Stimulated activated CD4-positive, alpha-beta T cell treated with anti-CD3 and anti-CD28 coated beads, Interleukin-4, amount 100 ng/mL, for 24 hours (primary cell): Measurements from ENCODE around the gene FOXD1.
A peak's percentile ranks its signal among the peaks of the same experiment; 100 is the strongest.
"Not testable (repeated sequence)": the region's sequence is repeated elsewhere in the genome, so short reads cannot be mapped to it uniquely, and the experiment has no call there.

Experiments used
- DNase-seq: peaks from one replicate; pipeline ENCODE4 v3.0.0-alpha.2; 2020

Gene FOXD1

DNA sequence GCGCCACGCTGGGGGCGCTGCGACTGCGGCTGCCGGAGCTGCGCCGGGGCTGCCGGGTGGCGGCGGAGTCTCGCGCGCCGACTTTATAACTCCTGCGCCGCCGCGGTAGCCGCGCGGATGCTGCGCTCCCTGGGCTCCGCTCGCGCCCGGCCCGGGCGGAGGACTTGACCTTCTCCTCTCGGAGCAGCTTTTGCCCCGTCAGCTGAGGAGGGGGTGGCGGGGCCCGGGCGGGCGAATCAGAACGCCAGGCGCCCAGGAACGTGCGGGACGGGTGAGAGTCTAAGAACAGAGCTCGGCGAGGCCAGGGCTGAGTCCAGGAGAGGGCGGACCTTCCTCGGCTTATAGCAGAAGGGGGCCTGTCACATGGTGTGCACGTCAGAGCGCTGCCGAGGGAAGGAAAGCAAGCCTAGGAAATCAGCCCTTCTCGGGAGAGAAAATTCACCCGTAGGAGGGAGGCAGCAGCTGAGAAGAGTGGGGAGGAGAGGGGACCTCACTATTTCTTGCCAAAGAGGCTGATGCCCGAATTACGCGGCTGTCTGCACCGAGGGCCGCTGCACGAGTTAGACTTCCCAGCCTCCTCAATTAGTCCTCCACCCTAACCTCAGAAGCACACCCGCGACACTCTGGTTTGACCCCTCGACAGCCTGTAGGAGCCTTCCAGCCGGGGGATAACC is at the start of gene FOXD1:
FOXD1 (minus strand) TSS at position 315 of the 674 bp plus-strand sequence. CDS start 415 bp downstream, outside the sequence.
- peak; percentile 38 for DNase-seq

DNA sequence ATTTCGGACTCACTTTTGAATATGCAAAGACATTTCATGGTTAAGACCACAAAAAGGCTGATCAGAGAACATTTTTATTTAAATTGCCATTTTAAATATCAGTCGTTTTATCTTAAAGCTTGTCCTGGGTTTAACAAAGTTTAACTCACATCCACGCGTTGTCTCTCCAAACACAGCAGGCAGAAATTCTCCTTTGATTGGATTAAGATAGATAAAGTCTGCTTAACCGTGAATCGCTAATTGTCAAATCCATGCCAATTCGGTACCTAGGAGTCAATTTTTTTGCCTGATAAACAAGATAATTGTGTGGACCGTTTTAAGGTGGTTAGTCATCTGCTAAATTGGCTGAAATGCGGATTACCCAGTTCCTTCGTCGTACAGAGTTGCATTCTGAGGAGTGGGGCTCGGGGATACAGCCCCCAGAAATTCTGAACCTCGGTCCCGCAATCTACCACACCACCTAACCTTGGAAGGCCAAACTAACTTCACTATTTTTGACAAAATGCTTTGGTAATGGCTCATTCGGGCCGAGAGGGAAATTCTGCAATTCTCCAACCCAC is 49.0 kb upstream of the FOXD1 start:
- no peak for DNase-seq

DNA sequence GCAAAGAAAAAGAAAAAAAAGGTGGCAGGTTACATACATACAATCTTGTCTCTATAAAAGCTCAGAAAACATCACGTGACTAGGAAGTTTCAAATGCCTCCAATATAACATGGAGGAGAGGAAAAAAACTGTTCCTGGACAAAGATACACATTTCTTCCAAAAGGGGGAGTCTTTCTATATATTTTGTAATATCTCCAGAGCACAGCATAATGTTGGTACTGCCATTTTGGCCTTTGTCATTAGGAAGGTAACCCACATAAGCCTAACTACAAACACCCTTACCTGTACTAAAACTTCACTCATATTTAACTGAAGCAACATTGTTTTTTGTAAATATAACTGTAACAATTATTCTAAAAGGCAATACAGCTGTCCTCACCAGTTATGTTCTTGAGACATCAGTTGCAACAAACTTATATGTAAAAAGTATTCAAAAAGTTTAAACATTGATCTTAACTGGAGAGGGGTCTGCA is 48.4 kb upstream of the FOXD1 start:
- DNase-seq: no peak

DNA sequence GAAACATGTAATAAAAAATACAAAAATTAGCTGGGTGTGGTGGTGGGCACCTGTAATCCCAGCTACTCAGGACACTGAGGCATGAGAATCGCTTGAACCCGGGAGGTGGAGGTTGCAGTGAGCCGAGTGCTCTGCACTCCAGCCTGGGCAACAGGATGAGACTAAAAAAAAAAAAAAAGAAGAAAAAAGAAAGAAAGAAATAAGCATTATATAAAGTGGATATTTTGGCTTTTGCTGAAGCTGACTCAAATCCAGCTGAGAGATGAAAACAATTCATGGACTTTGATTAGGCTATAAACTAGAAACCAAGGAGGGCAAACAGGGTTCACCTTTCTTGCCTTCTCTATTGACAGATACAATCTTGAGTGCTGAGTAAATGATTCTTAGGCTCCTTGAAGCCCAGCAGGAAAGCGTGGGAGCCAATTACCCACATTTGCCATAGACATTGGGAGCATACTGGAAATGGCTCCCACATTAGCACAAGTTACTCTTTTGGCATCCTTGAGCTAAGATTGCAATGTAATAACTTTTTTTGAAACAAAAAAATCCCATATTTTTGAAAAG is 47.3 kb upstream of the FOXD1 start:
- DNase-seq: no peak

DNA sequence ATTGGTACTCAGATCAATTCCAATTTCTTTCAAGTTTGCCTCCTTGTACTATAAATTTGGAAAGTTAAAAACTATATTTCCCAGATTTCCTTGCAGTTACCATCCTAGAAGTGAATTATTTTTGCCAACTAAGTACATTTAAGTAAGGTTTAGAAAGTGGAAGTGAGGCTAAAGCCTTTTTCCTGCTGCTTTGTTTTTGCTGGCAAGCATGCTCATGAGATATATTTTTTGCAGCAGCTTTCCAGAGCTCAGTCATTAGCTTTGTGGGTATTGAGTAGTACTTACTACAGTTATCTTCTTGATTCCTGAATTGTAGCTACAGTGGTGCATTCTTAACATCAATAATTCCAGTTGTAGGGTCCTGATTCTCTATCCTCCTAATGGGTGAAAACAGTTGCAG is 46.1 kb upstream of the FOXD1 start:
- no peak for DNase-seq

DNA sequence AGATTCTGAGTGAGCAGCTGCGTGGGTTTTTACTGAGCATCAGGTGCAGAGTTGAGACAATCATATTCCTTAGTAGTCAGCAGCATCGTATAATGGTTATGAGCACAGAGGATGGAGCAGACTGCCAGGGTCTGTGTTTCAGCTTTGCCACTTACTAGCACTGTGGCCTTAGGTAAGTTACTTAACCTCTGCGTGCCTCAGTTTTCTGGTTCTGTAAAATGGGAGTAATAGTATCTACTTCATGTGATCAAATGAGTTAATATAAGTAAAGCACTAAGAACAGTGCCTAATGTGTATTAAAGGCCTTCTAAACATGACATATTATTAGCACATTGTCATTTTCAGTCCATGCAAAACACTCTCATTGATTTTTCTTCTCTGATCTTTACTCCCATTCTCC is 44.8 kb upstream of the FOXD1 start:
- no peak for DNase-seq

DNA sequence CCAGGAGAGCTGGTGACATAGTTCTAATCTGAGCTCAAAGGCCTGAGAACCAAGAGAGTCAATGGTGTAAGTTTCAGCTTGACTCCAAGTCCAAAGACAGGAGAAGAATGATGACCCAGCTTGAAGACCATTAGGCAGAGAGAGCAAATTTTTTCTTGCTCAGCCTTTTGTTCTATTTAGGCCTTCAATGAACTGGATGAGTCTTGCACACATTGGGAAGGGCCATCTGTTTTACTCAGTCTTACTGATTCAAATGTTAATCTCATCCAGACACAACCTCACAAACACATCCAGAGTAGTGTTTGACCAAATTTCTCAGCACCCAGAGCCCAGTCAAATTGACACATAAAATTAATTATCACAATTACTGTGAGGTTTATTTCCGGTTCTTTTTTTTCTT is 42.6 kb upstream of the FOXD1 start:
- DNase-seq: no peak

DNA sequence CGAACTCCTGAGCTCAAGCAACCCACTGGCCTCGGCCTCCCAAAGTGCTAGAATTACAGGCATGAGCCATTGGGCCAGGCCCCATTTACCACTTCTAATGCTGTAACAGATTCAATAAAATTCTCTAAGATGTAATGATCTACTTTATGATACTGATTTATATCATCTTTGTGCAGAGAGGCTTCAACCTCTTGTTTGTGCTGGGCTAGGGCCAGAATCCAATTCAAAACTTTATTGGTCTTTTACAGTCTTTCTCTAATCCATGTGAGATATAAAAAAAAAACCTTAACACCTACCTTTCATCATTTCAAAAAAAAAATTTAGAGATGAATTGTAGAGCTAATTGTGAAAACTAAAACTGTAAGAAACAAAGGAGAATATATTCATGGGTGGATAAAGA is 41.5 kb upstream of the FOXD1 start:
- no peak for DNase-seq

DNA sequence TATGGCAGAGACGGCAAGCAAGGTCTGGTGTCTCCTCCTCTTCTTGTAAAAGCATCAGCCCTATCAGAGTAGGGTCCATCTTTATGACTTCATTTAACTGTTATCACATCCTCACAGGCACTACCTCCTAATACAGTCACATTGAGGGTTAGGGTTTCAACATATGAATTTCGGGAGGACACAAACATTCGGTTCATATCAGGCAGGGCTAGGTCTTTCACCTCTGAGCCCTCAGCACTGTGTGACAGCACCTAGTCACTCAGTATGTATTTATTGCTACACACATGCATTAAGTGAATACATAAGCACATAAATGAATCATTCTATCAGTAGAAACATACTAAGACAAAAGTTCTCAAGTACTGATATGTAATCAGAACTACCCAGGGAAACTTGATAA is 40.2 kb upstream of the FOXD1 start:
- DNase-seq: no peak

DNA sequence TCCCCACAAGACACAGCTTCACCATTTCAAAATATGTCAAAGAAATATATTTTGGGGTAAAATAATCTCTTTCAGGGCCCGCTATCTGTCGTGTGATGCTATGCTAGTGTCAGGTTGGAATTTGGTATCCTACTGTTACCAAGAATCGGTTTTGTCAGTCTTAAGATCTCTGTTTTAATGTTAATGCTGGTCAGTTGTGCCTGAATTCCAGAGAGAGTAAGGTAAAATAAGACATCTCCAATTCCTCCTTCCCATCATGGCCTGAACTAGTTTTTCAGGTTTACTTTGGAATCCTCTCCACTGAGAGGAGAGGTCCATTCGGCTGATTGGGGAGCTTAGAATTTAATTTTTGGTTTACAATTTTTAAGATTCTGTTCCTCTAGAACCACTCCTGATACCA is 39.2 kb upstream of the FOXD1 start:
- no peak for DNase-seq

DNA sequence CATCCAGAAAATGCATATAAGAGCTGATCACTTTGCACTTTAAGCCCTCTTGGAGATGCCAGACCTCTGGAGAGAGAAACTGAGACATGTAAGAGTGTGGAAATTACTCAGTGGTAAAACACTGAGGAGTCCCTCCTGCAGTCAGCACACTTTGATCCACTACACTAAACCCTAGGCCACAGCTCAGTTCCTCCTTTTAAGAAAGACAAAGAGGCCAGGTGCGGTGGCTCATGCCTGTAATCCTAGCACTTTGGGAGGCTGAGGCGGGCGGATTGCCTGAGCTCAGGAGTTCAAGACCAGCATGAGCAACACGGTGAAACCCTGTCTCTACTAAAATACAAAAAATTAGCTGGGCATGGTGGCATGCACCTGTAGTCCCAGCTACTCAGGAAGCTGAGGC is 38.7 kb upstream of the FOXD1 start:
- DNase-seq: not testable (repeated sequence)

DNA sequence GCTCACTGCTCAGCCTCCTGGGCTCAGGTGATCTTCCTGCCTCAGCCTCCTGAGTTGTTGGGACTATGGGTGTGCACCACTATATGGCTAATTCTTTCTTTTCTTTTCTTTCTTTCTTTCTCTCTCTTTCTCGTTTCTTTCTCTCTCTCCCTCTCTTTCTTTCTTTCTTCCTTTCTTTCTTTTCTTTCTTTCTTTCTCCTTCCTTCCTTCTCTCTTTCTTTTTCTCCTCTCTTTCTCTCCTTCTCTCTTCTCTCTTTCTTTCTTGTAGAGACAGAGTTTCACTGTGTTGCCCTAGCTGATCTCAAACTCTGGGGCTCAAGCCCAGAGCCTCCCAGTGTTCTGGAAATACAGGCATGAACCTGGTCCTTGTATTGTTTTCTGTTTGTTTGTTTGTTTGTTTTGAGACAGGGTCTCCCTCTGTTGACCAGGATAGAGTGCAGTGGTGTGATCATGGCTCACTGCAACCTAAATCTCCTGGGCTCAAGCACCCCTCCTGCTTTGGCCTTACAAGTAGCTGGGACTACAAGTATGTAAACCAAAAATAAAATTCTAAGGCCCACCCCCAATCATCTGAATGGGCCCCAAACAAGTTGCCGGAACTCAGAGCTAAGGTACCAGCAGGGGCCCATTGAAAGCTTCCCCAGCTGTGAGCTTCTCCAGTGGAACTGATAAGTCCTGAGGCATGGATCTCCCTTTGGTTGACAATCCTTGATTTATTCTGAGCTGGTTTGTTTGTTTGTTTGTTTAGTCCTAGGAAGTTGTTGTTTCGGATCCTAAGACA is 37.7 kb upstream of the FOXD1 start:
- DNase-seq: no peak

DNA sequence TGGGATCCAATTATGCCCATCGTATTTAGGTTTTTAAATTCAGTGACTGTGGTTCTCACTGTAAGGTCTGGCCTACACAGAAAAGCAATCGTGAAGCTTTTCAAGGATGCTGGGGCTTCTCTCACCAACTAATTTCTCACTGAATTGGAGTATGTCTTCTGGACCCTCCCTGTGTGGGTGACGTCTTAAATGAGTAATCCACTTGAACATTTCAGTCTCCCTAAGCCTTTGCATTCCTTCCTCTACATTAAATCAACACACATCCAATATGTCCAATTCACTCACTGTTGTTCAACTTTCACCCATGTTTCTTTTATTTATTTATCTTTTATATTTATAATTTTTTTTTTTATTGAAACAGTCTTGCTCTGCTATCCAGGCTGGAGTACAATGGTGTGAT is 37.1 kb upstream of the FOXD1 start:
- no peak for DNase-seq

DNA sequence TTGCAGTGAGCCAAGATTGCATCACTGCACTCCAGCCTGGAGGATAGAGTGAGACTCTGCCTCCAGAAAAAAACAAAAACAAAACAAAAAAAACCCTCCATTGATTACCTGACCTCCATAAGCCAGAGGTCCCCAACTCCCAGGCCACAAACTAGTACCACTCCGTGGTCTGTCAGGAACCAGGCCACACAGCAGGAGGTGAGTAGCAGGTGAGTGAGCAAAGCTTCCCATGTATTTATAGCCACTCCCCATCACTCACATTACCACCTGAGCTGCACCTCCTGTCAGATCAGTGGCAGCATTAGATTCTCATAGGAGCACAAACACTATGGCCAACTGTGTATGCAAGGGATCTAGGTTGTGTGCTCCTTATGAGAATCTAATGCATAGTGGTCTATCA is 35.9 kb upstream of the FOXD1 start:
- no peak for DNase-seq

DNA sequence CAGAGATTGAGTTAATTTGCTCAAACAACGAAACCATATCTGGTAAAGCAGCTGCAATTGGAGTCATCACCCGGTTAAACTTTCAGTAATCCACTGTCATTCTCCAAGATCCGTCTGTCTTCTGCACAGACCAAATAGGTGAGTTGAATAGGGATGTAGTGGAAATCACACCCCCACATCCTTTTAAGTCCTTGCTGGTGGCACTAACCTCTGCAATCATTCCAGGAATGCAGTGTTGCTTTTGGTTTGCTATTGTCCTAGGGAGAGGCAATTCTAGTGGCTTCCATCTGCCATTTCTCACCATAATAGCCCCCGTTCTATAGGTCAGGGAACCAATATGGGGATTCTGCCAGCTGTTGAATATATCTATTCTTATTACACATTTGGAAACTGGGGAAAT is 35.1 kb upstream of the FOXD1 start:
- no peak for DNase-seq

DNA sequence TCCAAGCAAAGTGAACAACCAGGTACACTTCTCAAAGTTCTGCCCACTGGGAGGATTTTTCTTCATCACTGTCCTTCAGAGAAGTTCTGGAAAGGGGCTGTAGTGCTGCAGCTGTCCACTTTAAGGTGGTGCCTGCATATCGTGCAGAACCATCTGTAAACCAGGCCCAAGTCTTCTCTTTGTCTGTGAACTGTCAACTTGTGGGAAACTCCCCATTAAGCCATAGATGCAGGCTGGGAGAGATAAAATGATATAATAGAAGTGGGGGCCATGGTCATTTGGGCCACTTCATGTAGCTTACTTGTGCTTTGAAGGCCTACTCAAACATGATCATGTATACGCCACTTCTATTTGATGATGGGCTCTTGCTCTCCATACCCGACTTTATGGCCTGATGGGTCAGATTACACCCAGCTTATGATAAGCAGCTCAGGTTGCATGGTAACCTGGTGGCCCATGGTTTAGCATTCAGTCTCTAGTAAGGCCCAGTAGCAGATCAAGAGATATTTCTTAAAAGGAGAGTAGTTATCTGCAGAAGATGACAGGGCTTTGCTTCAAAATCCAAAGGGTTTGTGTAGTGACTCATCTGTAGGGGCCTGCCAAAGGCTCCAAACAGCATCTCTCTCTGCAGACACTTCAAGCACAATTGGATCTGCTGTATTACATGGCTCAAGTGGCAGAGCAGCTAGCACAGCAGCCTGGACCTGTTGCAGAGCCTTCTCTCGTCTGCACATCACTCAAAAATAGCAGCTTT is 34.0 kb upstream of the FOXD1 start:
- DNase-seq: no peak

DNA sequence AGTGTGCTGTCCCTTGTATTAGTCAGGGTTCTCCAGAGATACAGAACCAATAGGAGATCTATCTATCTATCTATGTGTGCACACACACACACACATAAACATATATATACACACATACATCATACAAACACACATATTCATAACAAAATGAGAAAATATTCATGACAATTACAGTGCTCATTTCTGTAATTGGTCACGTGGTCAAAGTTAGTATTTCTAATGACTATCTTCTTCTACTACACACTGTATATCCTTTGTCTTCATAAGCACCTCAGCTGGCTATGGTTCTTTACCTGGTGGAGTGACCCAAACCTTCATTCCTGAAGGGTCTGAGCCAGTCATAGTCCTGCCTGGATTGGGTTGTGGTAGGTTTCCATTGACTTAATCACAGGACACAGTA is 31.9 kb upstream of the FOXD1 start:
- no peak for DNase-seq

DNA sequence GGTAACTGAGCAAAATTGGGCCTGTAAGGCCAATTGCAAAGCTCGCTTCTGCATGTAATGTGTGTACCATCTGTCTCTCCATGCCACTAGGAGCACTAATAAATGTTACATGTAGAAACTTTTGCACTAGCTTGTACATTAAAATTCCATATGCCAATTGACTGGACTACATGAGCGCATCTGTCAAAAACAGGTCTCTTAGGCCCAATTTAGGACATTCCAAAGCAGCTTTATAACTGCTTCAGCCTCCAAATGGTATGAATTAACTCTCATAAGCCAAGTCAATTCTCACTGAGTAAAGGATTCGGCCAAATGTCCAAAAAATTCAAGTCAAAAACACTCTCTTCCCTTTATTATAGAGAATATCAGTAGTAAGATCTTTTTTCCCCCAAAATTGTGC is 23.5 kb upstream of the FOXD1 start:
- no peak for DNase-seq

DNA sequence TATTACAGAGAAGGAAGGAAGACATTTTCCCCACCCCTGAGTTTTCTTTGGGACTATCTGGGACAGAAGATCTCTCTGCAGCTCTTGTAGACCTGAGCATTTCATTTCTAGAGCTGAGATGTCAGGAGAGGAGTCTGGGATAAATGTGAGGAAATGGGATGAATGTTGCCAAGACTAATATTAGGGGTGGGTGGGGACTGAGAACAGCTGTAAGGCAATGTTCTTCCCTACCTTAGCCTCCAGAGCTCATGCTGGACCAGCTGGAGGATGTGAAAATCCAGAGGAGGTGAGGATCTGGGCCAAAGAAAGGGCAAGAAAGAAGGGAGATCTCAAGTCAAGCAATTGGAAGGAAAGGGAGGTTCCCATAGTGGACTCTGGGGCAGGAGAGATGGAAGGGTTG is 23.1 kb upstream of the FOXD1 start:
- DNase-seq: no peak

DNA sequence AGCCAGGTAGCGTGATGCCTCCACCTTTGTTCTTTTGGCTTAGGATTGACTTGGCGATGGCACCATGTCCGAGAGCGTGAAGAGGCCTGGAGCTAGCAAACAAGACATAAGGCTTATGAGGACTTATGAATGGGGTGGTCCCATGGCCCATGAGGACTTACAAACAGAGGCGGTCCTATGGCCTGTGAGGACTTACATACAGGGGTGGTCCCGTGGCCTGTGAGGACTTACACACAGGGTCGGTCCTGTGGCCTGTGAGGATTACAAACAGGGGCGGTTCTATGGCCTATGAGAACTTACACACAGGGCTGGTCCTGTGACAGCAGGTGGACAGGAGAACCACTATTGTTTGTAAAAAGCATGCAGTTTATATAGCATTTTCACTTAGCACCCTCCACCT is 21.3 kb upstream of the FOXD1 start:
- DNase-seq: no peak

DNA sequence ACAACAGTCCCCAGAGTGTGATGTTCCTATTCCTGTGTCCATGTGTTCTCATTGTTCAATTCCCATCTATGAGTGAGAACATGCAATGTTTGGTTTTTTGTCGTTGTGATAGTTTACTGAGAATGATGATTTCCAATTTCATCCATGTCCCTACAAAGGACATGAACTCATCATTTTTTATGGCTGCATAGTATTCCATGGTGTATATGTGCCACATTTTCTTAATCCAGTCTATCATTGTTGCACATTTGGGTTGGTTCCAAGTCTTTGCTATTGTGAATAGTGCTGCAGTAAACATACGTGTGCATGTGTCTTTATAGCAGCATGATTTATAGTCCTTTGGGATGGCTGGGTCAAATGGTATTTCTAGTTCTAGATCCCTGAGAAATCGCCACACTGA is 20.1 kb upstream of the FOXD1 start:
- not testable (repeated sequence) for DNase-seq

DNA sequence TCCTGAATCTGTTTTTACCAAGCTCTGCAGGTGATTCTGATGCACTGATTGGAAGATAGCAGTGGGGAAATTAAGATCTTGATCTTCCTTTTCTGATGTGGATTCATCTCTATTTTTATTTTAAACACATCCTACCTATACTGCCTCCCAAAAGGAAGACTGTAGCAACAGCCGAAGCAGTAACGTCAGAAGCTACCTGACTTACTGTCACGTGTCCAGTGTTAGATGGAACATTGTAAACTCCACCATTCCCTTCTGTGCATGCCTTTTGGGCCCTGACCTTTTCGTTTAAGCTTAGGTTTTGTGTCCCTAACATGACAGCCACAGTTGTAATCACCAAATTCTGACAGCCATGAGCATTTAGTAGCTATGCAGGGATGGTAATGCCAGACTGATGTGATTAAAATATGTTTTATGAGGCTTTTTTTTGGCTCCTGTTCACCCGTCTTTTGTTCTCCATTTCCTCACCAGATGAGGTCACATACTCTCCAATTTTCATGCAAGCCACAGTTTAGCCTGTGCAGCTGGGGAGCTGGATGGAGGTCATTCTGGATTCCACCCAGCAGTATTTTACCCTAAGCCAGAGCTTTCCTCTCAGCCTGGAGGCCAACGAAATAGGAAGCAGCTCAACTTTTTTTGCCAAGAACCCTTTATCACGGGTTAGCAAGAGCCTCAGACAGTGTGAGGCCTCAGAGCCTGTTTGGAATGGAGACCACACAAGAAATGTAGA is 15.6 kb upstream of the FOXD1 start:
- DNase-seq: no peak

DNA sequence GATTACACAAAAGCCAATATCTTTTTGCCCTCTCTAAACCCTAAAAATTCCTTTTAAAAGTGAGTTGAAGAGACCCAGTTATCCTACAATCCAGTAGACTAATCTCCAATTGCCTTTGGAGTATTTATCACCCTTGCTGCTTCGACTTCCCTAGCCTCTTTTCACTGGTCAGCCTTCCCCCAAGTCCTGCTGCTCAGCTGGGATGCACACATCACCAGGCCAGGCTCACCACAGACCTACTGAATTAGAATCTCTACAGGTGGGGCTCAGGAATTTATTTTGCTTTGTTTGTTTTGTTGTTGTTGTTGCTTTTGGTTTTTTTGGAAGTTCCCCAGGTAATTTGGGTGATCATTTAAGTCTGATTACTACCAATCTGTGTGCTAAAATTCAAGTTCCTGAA is 11.6 kb upstream of the FOXD1 start:
- DNase-seq: no peak
